PC-9 (cell line): ENCODE data around the gene KIAA1217.

ENCODE experiments used
- CTCF ChIP-seq: fragments of 200-600 bp; sonication (generic); conservative IDR thresholded peaks from 2 replicates; pipeline ENCODE4 v1.6.1; 2017; ENCODE audit warnings: mixed run types, antibody characterized with exemption, mild to moderate bottlenecking, moderate library complexity
- EZH2 ChIP-seq: fragments of 200-600 bp; sonication (generic); IDR thresholded peaks from 2 replicates; pipeline ENCODE4 v1.8.0; 2017; ENCODE audit warnings: antibody characterized with exemption, low read depth

DNA sequence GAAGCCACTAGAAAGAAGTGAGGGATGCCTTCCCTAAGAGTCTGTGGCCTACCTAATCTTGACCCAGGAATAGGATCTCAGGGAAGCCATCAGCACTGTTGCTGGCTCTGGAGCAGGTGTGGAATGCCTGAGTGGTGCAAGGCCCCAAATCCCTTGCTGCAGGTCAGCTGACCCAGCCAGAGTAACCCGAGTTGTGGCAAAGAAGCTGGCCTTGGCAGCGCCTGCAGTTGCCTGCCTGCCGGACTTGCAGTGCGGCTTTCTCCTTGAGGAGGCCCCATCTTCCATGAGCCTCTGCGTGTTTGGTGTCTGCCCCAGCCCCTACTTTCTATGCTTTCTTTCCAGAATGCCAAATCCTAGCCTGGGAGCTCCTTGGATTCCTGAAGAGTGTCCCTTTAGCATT is 5.8 kb downstream of the KIAA1217 start:
- TF ChIP-seq CTCF (no peak), EZH2 (no peak)
